ENCODE data around the gene STIM1.

GRCh38 chr11:3916962-3917361, 61.5 kb downstream of the STIM1 start:
- TF ChIP-seq CTCF (IDR thresholded peaks at IDR 0.05) (no peak), POLR2A (IDR thresholded peaks at IDR 0.05; ENCODE audit: low read depth) (no peak), EP300 (IDR thresholded peaks at IDR 0.05) (no peak), POLR2AphosphoS5 (IDR thresholded peaks at IDR 0.05) (no peak)

Data from esophagus muscularis mucosa (tissue), 4 donors.